ENCODE data around the gene EIF4E.

DNA sequence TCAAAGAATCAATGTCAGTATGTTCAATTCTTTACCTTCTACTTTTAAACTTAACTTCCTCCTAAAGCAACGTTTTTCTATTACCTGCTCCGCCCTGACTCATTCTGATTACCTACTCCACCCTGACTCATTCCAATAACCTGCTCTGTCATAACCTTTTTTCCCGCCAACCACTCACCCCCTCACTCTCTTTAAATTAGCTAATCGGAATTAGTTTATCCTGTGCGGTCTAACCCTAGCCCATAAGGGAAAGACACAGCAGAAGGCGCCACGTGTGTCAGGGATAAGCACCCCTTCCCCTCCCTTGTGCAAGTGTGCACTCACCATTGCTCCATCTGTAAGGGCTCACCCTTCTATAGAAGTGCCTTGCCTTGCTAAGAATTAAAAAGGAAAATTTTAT lies 64.4 kb downstream of the EIF4E start:
- TF ChIP-seq POLR2AphosphoS5 (IDR thresholded peaks at IDR 0.05): no peak
- no peak for TF ChIP-seq POLR2A (IDR thresholded peaks at IDR 0.05)
- TF ChIP-seq, protein P1, sequence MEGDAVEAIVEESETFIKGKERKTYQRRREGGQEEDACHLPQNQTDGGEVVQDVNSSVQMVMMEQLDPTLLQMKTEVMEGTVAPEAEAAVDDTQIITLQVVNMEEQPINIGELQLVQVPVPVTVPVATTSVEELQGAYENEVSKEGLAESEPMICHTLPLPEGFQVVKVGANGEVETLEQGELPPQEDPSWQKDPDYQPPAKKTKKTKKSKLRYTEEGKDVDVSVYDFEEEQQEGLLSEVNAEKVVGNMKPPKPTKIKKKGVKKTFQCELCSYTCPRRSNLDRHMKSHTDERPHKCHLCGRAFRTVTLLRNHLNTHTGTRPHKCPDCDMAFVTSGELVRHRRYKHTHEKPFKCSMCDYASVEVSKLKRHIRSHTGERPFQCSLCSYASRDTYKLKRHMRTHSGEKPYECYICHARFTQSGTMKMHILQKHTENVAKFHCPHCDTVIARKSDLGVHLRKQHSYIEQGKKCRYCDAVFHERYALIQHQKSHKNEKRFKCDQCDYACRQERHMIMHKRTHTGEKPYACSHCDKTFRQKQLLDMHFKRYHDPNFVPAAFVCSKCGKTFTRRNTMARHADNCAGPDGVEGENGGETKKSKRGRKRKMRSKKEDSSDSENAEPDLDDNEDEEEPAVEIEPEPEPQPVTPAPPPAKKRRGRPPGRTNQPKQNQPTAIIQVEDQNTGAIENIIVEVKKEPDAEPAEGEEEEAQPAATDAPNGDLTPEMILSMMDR (IDR thresholded peaks at IDR 0.05): no peak
